ENCODE measurements around the gene TRAIP.
"Not testable (repeated sequence)": the region's sequence is repeated elsewhere in the genome, so short reads cannot be mapped to it uniquely, and the experiment has no call there.

Gene TRAIP

DNA sequence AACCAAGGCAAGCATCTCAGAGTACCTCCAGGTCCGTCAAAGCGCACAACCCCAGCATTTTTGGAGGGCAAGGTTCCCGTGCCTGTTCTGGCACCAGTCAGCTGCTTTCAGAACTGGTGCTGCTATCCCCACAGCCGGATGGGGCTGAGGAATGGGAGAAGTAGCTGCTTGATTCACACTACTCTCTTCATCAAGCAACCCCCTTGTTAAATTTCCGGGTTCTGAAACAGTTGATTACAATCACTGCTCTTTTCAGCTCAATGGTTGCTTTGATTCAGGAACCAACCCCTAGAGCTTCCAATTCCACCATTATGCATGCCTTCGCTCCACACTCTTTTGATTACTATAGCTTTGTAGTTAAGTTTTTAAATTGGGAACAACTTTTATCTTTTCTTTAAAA, 30.3 kb downstream of the TRAIP start:
- in situ Hi-C loops (cut with MboI; ENCODE audit: low sequenced_read_pairs), result no loop called here

DNA sequence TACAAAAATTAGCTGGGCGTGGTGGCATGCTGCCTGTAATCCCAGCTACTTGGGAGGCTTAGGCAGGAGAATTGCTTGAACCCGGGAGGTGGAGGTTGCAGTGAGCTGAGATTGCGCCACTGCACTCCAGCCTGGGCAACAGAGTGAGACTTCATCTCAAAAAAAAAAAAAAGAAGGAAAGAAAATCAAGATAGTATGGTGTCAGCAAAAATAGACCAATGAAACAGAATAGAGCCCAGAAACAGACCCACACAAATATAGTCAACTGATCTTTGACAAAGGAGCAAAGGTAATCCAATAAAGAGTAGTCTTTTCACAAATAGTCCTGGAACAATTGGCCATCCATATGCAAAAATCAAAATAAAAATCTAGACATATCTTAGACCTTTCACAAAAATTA, 33.2 kb downstream of the TRAIP start:
- in situ Hi-C loops (cut with MboI; ENCODE audit: low sequenced_read_pairs), result not testable (repeated sequence)

DNA sequence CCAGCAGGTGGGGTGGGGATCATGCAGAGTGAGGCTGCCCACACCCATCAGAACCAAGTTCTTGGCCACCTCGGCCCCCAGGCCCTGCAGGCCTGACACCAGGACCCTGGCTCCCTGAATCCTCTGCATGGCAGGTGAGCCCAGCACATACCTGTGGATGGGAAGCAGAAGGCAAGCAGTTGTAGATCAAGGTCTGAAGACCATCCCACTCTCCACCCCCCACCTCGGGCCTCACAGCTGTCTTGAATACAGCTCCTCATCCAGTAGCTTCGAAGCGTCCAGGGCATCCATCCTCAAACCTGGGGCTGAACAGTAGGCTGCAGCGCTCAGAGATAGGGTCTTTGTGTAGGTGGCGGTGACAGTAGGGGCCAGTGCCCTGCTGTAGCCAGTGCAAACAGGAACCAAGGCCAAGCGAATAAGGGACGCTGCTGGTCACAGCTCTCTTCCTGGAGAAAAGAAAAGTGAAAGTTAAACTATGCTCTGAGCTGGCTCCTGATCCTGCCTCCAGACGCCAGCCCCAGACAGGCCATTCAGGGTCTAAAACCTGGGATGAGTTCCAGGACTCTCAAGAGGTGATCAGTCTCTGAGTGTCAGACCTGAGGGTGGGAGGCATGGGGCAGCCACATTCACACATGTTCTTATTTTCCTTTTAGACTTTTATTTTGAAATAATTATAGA, 42.7 kb downstream of the TRAIP start, which contains the start of gene UBA7:
TSS of gene UBA7 (minus strand) at position 457 of the 678 bp plus-strand sequence. CDS start at position 291, 166 bp downstream.
- in situ Hi-C loops (cut with MboI; ENCODE audit: low sequenced_read_pairs), result no loop called here

DNA sequence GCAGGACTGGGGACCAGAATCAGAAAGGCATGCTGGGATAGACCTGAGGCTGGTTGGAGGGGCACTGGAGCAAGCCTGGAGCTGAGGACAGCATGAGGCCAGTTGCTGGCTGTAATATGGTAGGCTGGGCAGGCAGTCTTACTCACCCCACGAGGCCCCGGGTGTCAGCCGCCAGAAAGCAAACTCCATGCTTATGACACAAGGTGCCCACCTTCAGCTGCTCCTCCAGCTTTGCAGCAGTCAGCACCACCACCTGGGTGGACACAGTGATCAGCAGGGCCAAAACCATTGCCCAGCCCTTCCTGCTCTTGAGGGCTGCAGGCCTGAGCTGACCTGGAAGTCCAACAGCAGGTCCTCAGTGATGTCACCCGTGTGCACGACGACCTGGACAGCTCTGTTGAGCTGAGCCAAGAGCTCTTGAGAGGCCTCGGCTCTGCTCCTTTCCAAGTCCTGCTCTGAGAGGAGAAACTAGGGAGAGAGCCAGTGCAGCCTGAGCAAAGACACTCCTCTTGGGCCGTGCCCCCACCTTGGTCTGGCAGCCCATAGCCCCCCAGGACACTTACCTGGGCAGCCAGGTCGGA, 43.4 kb downstream of the TRAIP start:
- in situ Hi-C loops (cut with MboI; ENCODE audit: low sequenced_read_pairs), result no loop called here

DNA sequence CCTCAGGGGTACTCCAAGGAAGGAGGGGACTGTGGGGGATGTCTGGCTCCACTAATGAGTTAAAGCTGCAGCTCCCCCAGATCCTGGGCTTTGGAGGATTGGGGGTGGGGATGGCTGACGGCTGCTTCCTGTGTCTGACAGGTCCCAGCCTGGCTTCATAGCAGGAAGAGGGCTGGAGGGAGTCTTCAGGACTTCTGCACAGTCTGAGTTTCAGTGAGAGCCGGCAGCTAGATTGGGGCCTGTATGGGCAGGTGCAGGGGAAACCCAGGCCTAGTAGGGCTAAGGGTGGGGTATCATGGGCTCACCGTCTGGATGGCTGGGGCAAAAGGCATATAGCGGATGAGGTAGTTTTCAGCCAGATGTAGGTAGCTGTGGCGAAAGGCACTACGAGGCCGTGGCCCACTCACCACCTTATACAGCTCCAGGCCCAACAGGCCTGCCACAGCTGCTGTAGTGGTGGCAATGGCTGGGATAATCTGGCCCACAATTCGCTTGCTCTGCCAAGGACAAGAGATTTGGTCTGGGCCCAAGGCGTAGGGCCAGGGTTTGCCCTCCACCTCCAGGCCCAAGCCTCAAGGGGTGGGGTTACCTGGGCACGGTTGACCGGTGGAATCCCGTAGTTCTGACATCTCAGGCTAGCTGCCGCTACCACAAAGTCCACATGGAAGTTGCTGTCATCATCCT, 48.8 kb downstream of the TRAIP start:
- in situ Hi-C loops (cut with MboI; ENCODE audit: low sequenced_read_pairs), result no loop called here

DNA sequence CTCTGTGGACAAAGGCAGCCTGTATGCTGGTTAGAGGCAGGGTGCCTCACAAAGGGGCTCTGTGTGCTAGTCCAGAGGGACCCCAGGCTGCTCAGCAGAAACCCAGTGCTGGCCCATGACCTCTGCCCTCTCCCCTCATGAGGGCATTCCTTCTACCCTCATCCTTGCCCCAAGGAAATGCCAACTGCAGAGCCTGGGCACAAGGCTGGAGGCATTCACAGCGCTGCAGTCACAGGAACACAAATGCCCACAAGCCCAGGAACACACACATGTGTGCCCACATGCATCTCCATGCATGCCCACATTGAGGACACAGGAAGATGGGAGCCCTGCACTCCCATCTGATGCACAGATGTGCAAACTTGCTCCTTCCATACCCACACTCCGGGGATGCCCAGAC, 49.5 kb downstream of the TRAIP start:
- in situ Hi-C loops (cut with MboI; ENCODE audit: low sequenced_read_pairs), result no loop called here

GRCh38 chr3:49805897-49806701, 50.3 kb downstream of the TRAIP start:
- in situ Hi-C loops (cut with MboI; ENCODE audit: low sequenced_read_pairs), result no loop called here

DNA sequence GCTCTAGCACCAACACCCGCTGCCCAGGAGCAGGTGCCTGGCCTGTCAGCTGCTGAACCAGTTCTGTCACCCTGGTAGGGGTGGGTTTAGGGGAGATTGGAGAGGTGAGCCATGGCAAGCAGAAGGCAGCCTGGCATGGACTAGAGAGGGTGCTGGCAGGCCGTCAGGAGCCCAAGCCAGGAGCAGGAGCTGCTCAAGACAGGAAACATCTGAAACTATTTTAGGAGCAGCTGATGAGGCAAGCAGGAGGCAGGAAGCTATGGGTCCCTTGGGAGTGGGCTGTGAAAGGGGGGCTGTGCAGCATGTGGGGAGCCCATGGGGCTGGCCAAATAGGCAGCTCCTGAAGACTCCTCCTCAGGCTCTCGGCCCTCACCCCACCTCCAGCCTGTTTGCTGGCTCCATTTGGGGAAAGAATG, 51.0 kb downstream of the TRAIP start:
- in situ Hi-C loops (cut with MboI; ENCODE audit: low sequenced_read_pairs), result no loop called here

- in situ Hi-C loops (cut with MboI; ENCODE audit: low sequenced_read_pairs), result no loop called here
Observed at GRCh38 chr3:49804141-49805041, 52.0 kb downstream of the TRAIP start.

DNA sequence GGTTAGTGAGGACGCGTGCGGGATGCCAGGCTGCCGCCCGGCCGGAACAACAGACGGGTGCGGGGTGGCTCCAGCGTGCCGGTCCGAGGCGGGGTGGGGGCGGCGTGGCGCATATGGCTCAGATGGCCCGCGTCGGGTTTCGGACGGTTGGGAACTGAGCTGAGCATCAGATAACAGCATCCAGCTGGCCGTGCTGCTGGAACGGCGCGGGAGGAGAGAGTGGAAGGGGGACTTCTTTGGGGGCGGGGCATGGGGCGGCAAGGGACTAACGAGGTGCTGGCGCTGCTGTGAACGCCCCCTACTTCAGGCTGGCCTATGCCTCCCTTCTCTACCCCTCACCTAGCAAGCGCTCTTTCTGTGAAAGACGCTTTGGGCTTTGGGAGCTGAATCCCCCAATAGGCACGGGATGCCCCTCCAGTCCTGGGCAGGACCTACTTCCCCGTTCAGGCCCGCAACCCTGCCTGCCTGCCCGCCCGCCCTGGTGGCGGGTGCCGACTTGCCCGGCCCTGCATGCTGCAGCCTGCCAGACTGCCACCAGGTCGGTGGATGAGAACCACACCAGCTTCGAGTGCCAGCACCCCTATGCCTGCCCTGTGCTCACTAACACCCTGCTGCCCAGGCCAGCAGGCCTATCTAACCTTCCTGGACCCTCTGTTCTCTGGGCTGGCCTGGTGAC, 52.8 kb downstream of the TRAIP start:
- in situ Hi-C loops (cut with MboI; ENCODE audit: low sequenced_read_pairs), result no loop called here

DNA sequence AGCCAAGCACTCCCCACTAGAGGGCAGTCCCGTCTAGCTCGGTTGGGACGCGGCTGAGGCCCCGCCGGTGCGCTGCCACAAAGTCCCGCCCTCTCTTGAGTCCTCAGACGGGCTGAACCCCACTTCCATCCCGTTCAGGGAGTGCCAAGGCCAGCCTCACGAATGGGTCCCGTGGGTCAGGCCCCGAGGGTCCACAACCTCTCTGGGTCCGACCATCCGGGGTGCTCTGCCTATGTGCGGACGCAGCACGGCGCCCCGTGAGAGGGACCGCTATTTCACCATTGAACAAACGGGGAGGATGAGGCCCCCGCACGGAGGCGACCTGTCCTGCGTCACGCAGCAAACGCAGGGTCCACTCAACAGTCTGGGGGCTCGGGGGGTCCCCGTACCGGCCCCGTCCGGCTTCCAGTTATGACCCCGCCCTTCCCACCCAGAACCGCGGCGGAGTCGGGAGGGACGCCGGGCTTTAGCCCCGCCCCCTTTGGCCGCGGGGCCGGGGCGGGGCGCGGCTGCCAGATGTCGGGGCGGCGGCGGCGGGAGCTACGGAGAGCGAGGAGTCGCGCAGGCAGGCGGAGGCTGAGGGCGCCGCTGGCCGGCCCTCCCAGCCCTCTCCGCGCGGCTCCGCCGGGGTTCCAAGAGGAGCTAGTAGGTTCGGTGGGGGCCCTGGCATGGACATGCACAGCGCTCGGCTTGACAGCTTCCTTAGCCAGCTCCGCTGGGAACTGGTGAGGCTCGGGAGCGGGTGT, 53.5 kb downstream of the TRAIP start, which contains the start of gene INKA1:
TSS of gene INKA1 (plus strand) at position 543 of the 746 bp plus-strand sequence. CDS start at position 675, 132 bp downstream.
- in situ Hi-C loops (cut with MboI; ENCODE audit: low sequenced_read_pairs), result no loop called here

- in situ Hi-C loops (cut with MboI; ENCODE audit: low sequenced_read_pairs), result no loop called here
Observed at GRCh38 chr3:49801160-49801559, 55.2 kb downstream of the TRAIP start.

DNA sequence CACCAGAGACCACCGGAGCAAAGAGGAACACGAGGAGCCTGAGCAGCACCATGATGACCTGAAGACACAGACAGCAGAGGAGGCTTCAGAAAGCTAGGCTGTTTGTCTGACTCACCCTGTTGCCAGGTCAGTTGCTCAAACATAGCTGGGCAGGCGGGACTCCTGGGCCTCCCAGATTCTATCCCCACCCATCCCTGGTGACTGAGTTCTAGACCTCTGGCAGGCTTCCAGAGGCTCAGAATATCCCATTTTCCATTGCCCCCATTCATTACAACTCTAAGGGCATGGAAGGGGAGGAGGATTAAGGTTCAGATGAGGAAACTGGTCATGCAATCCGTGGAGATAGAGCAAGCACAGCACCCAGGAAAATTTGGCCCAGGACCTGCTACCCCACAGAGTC, 56.6 kb downstream of the TRAIP start, which contains the start of gene CDHR4:
TSS of gene CDHR4 (minus strand) at position 113 of the 400 bp plus-strand sequence. CDS start at position 52, 61 bp downstream.
- in situ Hi-C loops (cut with MboI; ENCODE audit: low sequenced_read_pairs), result no loop called here

DNA sequence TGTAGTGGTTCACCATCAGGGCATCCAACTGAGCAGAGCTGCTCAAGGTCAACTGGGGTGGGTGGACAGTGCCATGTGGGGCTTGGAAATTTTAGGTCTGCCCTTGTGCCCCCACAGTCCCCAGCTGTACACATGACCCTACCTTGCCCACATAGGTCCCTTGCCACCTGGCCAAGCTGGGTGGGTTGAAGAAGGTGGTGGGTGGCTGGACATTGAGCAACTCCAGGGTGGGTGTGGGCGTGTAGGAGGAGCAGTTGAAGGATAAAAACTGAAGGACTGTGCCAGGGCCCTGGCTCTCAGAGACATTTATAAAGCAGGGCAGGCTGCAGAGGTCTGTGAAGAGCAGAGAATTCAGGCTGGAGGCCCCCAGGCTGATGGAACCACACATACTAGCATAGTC, 57.3 kb downstream of the TRAIP start:
- in situ Hi-C loops (cut with MboI; ENCODE audit: low sequenced_read_pairs), result no loop called here

DNA sequence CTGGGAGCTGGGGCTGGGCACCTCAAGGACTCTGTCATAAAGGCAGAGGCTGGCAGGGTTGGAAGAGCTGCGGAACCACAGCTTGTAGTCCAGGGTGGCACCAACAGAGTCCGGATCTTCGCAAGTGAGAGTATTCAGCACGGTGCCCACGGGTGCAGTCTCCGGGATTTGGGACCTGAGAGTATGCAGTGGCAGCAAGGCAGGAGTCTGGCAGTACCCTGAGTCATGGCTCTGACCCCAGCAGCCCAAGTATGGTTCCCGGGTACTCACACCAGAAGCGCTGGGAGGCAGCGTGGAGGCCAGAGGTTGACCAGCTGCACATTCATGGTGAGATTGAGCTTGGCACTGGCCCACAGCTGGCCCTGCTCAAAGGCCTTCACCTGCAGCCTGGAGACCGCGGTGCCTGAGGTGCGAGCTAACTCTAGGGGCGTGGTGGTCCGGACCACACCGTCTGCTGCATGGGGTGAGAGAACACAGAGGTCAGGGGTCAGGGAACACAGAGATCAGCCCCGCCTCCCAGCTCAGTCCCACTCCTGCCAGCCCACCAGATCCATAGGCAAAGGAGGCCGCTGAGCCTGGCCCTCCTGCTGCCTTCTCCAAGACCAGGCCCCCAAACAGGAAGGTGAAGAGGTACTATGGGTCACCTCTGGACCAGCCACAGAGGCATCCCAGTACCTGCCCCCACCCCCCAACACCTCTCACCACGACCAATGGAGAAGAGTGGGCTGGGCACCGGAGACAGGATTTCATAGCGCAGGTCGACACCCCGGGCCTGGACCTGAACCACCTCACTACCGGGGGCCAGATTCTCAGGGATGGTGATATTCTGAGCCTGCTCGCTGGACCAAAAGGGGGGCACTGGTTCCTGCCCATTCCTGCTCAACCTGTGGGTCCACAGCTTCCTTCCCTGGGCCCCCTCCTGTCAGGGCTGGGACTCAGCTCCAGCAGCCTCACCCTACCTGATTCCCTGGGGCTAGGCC, 61.1 kb downstream of the TRAIP start:
- in situ Hi-C loops (cut with MboI; ENCODE audit: low sequenced_read_pairs), result no loop called here

GRCh38 chr3:49794431-49794830, 61.9 kb downstream of the TRAIP start:
- in situ Hi-C loops (cut with MboI; ENCODE audit: low sequenced_read_pairs), result no loop called here

GRCh38 chr3:49793486-49794085, 62.8 kb downstream of the TRAIP start:
- in situ Hi-C loops (cut with MboI; ENCODE audit: low sequenced_read_pairs), result no loop called here

All from HL-60/S4 (cell line).